Measurements from ENCODE around the gene ATP6V0E1.
A peak's percentile ranks its signal among the peaks of the same experiment; 100 is the strongest.

ATP6V0E1 gene

GRCh38 chr5:172944741-172945140 lies 38.8 kb upstream of the ATP6V0E1 start:
- Mint-ChIP-seq H3K4me3 (peak overlapping the region in 2 of 3 experiments; percentile 11 to 22), H3K27ac (peak overlapping the region; percentile 61 to 77 (median 68)), H3K27me3 (ENCODE audit: low read depth) (no peaks in the 10 kb centered on the region), H3K9me3 (no peaks in the 10 kb centered on the region), H3K4me1 (peaks cover 55% of the 10 kb centered on the region), H3K36me3 (ENCODE audit: low read depth) (peaks cover 23% of the 10 kb centered on the region)
- TF ChIP-seq, protein P1, sequence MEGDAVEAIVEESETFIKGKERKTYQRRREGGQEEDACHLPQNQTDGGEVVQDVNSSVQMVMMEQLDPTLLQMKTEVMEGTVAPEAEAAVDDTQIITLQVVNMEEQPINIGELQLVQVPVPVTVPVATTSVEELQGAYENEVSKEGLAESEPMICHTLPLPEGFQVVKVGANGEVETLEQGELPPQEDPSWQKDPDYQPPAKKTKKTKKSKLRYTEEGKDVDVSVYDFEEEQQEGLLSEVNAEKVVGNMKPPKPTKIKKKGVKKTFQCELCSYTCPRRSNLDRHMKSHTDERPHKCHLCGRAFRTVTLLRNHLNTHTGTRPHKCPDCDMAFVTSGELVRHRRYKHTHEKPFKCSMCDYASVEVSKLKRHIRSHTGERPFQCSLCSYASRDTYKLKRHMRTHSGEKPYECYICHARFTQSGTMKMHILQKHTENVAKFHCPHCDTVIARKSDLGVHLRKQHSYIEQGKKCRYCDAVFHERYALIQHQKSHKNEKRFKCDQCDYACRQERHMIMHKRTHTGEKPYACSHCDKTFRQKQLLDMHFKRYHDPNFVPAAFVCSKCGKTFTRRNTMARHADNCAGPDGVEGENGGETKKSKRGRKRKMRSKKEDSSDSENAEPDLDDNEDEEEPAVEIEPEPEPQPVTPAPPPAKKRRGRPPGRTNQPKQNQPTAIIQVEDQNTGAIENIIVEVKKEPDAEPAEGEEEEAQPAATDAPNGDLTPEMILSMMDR (IDR thresholded peaks at IDR 0.05; ENCODE audit: unreplicated experiment in 3 of 3), result no peak

DNA sequence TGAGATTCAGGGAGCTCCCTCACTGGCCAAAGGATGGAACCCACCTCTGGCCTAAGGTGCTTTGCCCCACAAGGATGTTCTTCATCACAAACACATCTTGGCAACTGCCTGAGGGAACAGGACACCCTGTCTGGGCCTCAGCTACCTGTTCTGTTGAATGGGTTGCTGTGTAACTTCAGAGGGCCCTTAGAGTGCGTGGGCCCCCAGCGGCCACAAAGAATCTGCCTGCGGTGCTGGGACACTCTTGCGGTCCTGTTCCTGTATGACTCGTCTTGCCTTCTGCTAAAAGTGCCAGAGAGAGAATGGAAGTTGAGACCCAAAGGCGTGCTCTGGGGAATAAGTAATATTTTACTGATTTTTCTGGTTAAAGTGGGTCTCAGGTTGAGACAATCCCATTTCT lies 38.4 kb upstream of the ATP6V0E1 start:
- Mint-ChIP-seq H3K4me3 (peak overlapping the region in 2 of 3 experiments; percentile 11 to 22), H3K27ac (peak overlapping the region; percentile 61 to 77 (median 68)), H3K27me3 (ENCODE audit: low read depth) (no peaks in the 10 kb centered on the region), H3K4me1 (peaks cover 51% of the 10 kb centered on the region), H3K36me3 (ENCODE audit: low read depth) (peaks cover 23% of the 10 kb centered on the region), H3K9me3 (no peaks in the 10 kb centered on the region)
- TF ChIP-seq, protein P1 (IDR thresholded peaks at IDR 0.05; ENCODE audit: unreplicated experiment in 3 of 3), result no peak

- TF ChIP-seq, protein P1 (IDR thresholded peaks at IDR 0.05; ENCODE audit: unreplicated experiment in 3 of 3), result no peak
- peaks cover 44% of the 10 kb centered on the region for H3K4me1 Mint-ChIP-seq
- H3K9me3 Mint-ChIP-seq, result no peaks in the 10 kb centered on the region
- H3K4me3 Mint-ChIP-seq, result no peak overlapping the region
- no peaks in the 10 kb centered on the region for H3K27me3 Mint-ChIP-seq (ENCODE audit: low read depth)
- peak overlapping the region; percentile 8 to 72 (median 37) for H3K27ac Mint-ChIP-seq
- H3K36me3 Mint-ChIP-seq (ENCODE audit: low read depth), result peaks cover 23% of the 10 kb centered on the region
Measured at GRCh38 chr5:172946146-172946545, 37.4 kb upstream of the ATP6V0E1 start.

GRCh38 chr5:172949426-172949825 lies 34.1 kb upstream of the ATP6V0E1 start:
- no peaks in the 10 kb centered on the region for H3K27me3 Mint-ChIP-seq (ENCODE audit: low read depth)
- TF ChIP-seq, protein P1 (IDR thresholded peaks at IDR 0.05; ENCODE audit: unreplicated experiment in 3 of 3), result no peak
- H3K36me3 Mint-ChIP-seq (ENCODE audit: low read depth), result peaks cover 17% of the 10 kb centered on the region
- H3K4me1 Mint-ChIP-seq, result peaks cover 39% of the 10 kb centered on the region
- no peak overlapping the region for H3K4me3 Mint-ChIP-seq
- no peaks in the 10 kb centered on the region for H3K9me3 Mint-ChIP-seq
- H3K27ac Mint-ChIP-seq, result no peak overlapping the region

- Mint-ChIP-seq H3K9me3 (no peaks in the 10 kb centered on the region), H3K27me3 (ENCODE audit: low read depth) (no peaks in the 10 kb centered on the region), H3K27ac (no peak overlapping the region), H3K4me3 (no peak overlapping the region), H3K4me1 (peaks cover 37% of the 10 kb centered on the region), H3K36me3 (ENCODE audit: low read depth) (peaks cover 10% of the 10 kb centered on the region)
- TF ChIP-seq, protein P1 (IDR thresholded peaks at IDR 0.05; ENCODE audit: unreplicated experiment in 3 of 3), result no peak
Measured at GRCh38 chr5:172950176-172950965, 33.2 kb upstream of the ATP6V0E1 start.

Measured in nephron (organoid).